ENCODE results near the gene MOBP. TPM values are rescaled to one million over a fixed set of nuclear protein-coding genes. Genes with fewer than 3 reads are reported as not detected.

The MOBP gene, protein sequence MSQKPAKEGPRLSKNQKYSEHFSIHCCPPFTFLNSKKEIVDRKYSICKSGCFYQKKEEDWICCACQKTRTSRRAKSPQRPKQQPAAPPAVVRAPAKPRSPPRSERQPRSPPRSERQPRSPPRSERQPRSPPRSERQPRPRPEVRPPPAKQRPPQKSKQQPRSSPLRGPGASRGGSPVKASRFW
- under 0.01 TPM in 1 of 2 replicates, not detected in the other for total RNA-seq (ENCODE audit: low replicate concordance)

GRCh38 chr3:39467394-39468107 lies at the start of gene MOBP:
TSS of gene MOBP (plus strand) at chr3:39467680. CDS start at chr3:39502070, 34,390 bp downstream.

Other genes with a start within 250 kb of the MOBP start
- under 0.01 TPM in 1 of 2 replicates, not detected in the other for gene CX3CR1, start 187.6 kb upstream of the MOBP start, total RNA-seq (ENCODE audit: low replicate concordance)
- not detected in 2 replicates for gene CCR8, start 138.0 kb upstream of the MOBP start, total RNA-seq (ENCODE audit: low replicate concordance)
- gene SLC25A38, start 84.3 kb upstream of the MOBP start, total RNA-seq (ENCODE audit: low replicate concordance): 14.6 and 15.4 TPM in 2 replicates
- gene RPSA, start 61.0 kb upstream of the MOBP start, total RNA-seq (ENCODE audit: low replicate concordance): 794 and 1,937 TPM in 2 replicates